Right lobe of liver (tissue), 6 donors: ENCODE measurements around the gene IL1RAPL1. TPM values are rescaled to one million over a fixed set of nuclear protein-coding genes. Genes with fewer than 3 reads are reported as not detected.

ENCODE experiments used
- ATAC-seq, 4 donors: fragments of 200-7000 bp; cut with Tn5 transposase; one replicate each; pipeline ENCODE4 v1.9.1; 2020; ENCODE audit warnings: mild to moderate bottlenecking in 4 of 4, moderate library complexity in 4 of 4
- DNase-seq, 3 donors: peaks; one replicate each; pipeline ENCODE4 v3.0.0-alpha.2; 2020
- H3K27ac ChIP-seq, 3 donors: fragments of 200-600 bp; one replicate each; pipeline ENCODE4 v1.8.0; 2022
- H3K27me3 ChIP-seq, 2 donors: fragments of 200-600 bp; one replicate each; pipeline ENCODE4 v1.8.0; 2022
- H3K36me3 ChIP-seq, 4 donors: fragments of 200-600 bp; sonication (generic) in 1 of 4; one replicate each; pipeline versions ENCODE4 v1.5.1 to v1.8.0; 2017 to 2022; ENCODE audit warnings: control low read depth in 1 of 4
- H3K4me1 ChIP-seq, 4 donors: fragments of 200-600 bp; sonication (generic) in 1 of 4; one replicate each; pipeline versions ENCODE4 v1.5.1 to v1.8.0; 2017 to 2022; ENCODE audit warnings: control low read depth in 1 of 4
- H3K4me3 ChIP-seq, 3 donors: fragments of 200-600 bp; one replicate each; pipeline ENCODE4 v1.8.0; 2022
- H3K9me3 ChIP-seq, 4 donors: fragments of 200-600 bp; sonication (generic) in 1 of 4; one replicate each; pipeline versions ENCODE4 v1.5.1 to v1.8.0; 2017 to 2022; ENCODE audit warnings: control low read depth in 1 of 4
- POLR2A ChIP-seq: fragments of 450-650 bp; IDR thresholded peaks from one replicate; pipeline ENCODE4 v1.6.1; 2017; ENCODE audit warnings: antibody characterized with exemption, mild to moderate bottlenecking
- WGBS: methylation state at CpG from one replicate; pipeline ENCODE4 v1.1.6; 2018; ENCODE audit warnings: low coverage, low lambda C conversion rate; ENCODE audit not compliant: insufficient coverage; ENCODE audit errors: missing lambda C conversion rate; 5-methylcytosine and 5-hydroxymethylcytosine counted together
- intact Hi-C, 2 donors: fragments of 100-400 bp; cut with DNase I; formaldehyde crosslinking; loops; one replicate each; pipeline versions ENCODE4 v1.11.2 to v1.14.1; 2022
- total RNA-seq, 6 experiments: library from RNA; depleted of rRNA in 2 of 6; stranded (reverse); fragments of >200 nt in 2 of 6; fragmentation: NEBNext Ultra II Directional in 3 of 6; extraction: Animal tissue kit (Norgen Biotek cat#: 25700) in 3 of 6; gene quantifications; one replicate each; pipeline versions ENCODE4 v1.1.0 to v1.2.4, GENCODE V29; 2016 to 2023
- TF ChIP-seq, protein P1 (sequence below), 4 donors: fragments of 200-600 bp in 3 of 4; fragments of 450-650 bp in 1 of 4; IDR thresholded peaks; one replicate each; pipeline versions ENCODE4 v1.5.1 to v1.8.0; 2016 to 2022; ENCODE audit warnings: antibody characterized with exemption in 4 of 4, mild to moderate bottlenecking in 2 of 4
- donor health status: DM: no; HTN: yes; CAD: no.
- donor health status: DM: no; HTN: no; CAD: no.
- donor health status: DM: no; HTN: no; CAD: no.
- donor health status: DM: no; HTN: yes; CAD: no.
- donor health status: DM: no; HTN: yes; CAD: no.

The IL1RAPL1 gene
- total RNA-seq, 6 experiments from 2014 or later, result not detected

DNA sequence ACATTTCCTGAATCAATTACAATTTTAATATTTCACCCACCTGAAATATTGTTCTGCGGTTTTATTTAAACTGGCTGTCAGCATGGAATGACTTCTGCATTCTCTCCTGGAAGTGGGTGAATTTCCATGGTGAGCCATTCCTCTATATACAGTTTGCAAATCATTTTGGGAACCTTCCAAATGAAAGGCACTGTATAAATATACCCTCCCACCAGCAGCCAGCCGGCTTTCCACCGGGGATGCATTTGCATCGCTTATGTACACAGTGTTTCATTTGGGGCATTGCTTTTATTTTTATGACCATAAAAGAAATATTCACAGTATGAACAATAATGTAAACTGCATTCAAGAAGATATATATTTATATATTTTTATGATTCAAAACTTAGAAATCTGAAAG is 4.7 kb upstream of the IL1RAPL1 start:
- 49% methylated on average over 4 of the region's 4 CpGs for WGBS
- H3K4me1 ChIP-seq, result no peaks in the 10 kb centered on the region
- H3K27ac ChIP-seq, result no peak overlapping the region
- no peaks in the 10 kb centered on the region for H3K9me3 ChIP-seq
- ATAC-seq, result no peak
- intact Hi-C loops, result no loop called here
- H3K4me3 ChIP-seq, result no peak overlapping the region
- TF ChIP-seq, protein P1, sequence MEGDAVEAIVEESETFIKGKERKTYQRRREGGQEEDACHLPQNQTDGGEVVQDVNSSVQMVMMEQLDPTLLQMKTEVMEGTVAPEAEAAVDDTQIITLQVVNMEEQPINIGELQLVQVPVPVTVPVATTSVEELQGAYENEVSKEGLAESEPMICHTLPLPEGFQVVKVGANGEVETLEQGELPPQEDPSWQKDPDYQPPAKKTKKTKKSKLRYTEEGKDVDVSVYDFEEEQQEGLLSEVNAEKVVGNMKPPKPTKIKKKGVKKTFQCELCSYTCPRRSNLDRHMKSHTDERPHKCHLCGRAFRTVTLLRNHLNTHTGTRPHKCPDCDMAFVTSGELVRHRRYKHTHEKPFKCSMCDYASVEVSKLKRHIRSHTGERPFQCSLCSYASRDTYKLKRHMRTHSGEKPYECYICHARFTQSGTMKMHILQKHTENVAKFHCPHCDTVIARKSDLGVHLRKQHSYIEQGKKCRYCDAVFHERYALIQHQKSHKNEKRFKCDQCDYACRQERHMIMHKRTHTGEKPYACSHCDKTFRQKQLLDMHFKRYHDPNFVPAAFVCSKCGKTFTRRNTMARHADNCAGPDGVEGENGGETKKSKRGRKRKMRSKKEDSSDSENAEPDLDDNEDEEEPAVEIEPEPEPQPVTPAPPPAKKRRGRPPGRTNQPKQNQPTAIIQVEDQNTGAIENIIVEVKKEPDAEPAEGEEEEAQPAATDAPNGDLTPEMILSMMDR (IDR thresholded peaks at IDR 0.05), result no peak
- no peak for TF ChIP-seq POLR2A
- no peaks in the 10 kb centered on the region for H3K27me3 ChIP-seq
- no peak for DNase-seq
- no peaks in the 10 kb centered on the region for H3K36me3 ChIP-seq

GRCh38 chrX:28584025-28584424 is 3.2 kb upstream of the IL1RAPL1 start:
- no peaks in the 10 kb centered on the region for H3K4me1 ChIP-seq
- no peaks in the 10 kb centered on the region for H3K9me3 ChIP-seq
- DNase-seq, result no peak
- no peaks in the 10 kb centered on the region for H3K27me3 ChIP-seq
- TF ChIP-seq POLR2A, result no peak
- TF ChIP-seq, protein P1 (IDR thresholded peaks at IDR 0.05), result no peak
- ATAC-seq, result no peak
- no peaks in the 10 kb centered on the region for H3K36me3 ChIP-seq
- H3K4me3 ChIP-seq, result no peak overlapping the region
- H3K27ac ChIP-seq, result no peak overlapping the region
- intact Hi-C loops, result no loop called here

- DNase-seq (no peak), ATAC-seq (no peak)
- H3K36me3 ChIP-seq, result no peaks in the 10 kb centered on the region
- H3K4me3 ChIP-seq, result peak overlapping the region in 1 of 3 donors; percentile 30
- H3K9me3 ChIP-seq, result no peaks in the 10 kb centered on the region
- H3K27ac ChIP-seq, result no peak overlapping the region
- 27% methylated on average over 10 of the region's 10 CpGs for WGBS
- no peaks in the 10 kb centered on the region for H3K27me3 ChIP-seq
- intact Hi-C loops, result no loop called here
- no peaks in the 10 kb centered on the region for H3K4me1 ChIP-seq
- TF ChIP-seq POLR2A, result no peak
- TF ChIP-seq, protein P1 (IDR thresholded peaks at IDR 0.05), result no peak
Observed at GRCh38 chrX:28585767-28586166, 1.5 kb upstream of the IL1RAPL1 start.

DNA sequence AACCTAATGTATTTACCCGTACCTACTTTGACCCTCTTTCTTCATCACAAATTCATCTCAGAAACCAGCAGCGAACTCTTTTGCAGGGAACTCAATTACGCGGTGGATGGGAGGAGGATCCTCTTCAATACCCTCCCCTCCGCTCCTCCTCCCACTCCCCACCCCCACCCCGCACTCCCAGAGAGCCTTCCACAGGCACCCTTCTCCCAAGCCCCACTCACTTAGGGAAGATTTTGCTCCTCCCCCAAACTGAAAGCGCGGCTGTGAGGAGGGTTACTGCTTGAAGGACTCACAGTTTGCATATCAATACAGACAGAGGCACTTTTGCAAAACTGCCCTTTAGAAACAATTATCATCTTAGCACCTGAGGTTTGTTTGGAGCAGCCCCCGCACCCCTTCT is 960 bp upstream of the IL1RAPL1 start:
- peak overlapping the region in 2 of 3 donors; percentile 10 to 30 for H3K4me3 ChIP-seq
- H3K36me3 ChIP-seq, result no peaks in the 10 kb centered on the region
- H3K4me1 ChIP-seq, result no peaks in the 10 kb centered on the region
- no peaks in the 10 kb centered on the region for H3K27me3 ChIP-seq
- H3K9me3 ChIP-seq, result no peaks in the 10 kb centered on the region
- no peak overlapping the region for H3K27ac ChIP-seq
- TF ChIP-seq, protein P1 (IDR thresholded peaks at IDR 0.05), result no peak
- no peak for TF ChIP-seq POLR2A
- no peak for DNase-seq
- ATAC-seq, result peak; percentile 32 to 69 (median 52)
- 13% methylated on average over 9 of the region's 9 CpGs for WGBS
- intact Hi-C loops, result no loop called here

GRCh38 chrX:28589046-28589445 is 1.8 kb downstream of the IL1RAPL1 start:
- intact Hi-C loops, result no loop called here
- Histone ChIP-seq H3K9me3 (no peaks in the 10 kb centered on the region), H3K27ac (no peak overlapping the region), H3K27me3 (peaks cover 0 to 5% of the 10 kb centered on the region in 2 donors), H3K4me1 (no peaks in the 10 kb centered on the region), H3K36me3 (no peaks in the 10 kb centered on the region), H3K4me3 (no peak overlapping the region)
- 39% methylated on average over 5 of the region's 5 CpGs for WGBS
- TF ChIP-seq, protein P1 (IDR thresholded peaks at IDR 0.05), result no peak
- TF ChIP-seq POLR2A, result no peak
- peak in 1 of 4 donors; percentile 20 for ATAC-seq
- DNase-seq, result no peak
